Activated naive CD8-positive, alpha-beta T cell treated with anti-CD3 and anti-CD28 coated beads, Interleukin-2, amount 50 U/mL, for 16 hours (primary cell): Measurements from ENCODE around the gene GLT6D1.
"Not testable (repeated sequence)": the region's sequence is repeated elsewhere in the genome, so short reads cannot be mapped to it uniquely, and the experiment has no call there.

Source experiments
- DNase-seq: peaks from one replicate; pipeline ENCODE4 v3.0.0-alpha.2; 2020; ENCODE audit warnings: low read depth, low spot score

The GLT6D1 gene

GRCh38 chr9:135639196-135639595 is at the start of gene GLT6D1:
Gene GLT6D1, minus strand, starts transcription at chr9:135639540. Its CDS starts 353 bp downstream, at chr9:135639187.
- DNase-seq = no peak

- DNase-seq = no peak
Measured at GRCh38 chr9:135689011-135689410, 49.7 kb upstream of the GLT6D1 start.

GRCh38 chr9:135687216-135687615 is 47.9 kb upstream of the GLT6D1 start:
- DNase-seq = no peak

GRCh38 chr9:135684691-135685090 is 45.4 kb upstream of the GLT6D1 start:
- DNase-seq = no peak

- DNase-seq = no peak
Measured at GRCh38 chr9:135683401-135684034, 44.2 kb upstream of the GLT6D1 start.

GRCh38 chr9:135681161-135681560 is 41.8 kb upstream of the GLT6D1 start:
- no peak for DNase-seq

GRCh38 chr9:135680056-135680455 is 40.7 kb upstream of the GLT6D1 start:
- no peak for DNase-seq

GRCh38 chr9:135678236-135679017 is 39.1 kb upstream of the GLT6D1 start:
- no peak for DNase-seq

- DNase-seq = no peak
Measured at GRCh38 chr9:135677641-135678168, 38.4 kb upstream of the GLT6D1 start.

- DNase-seq = no peak
Measured at GRCh38 chr9:135676891-135677290, 37.6 kb upstream of the GLT6D1 start.

- no peak for DNase-seq
Measured at GRCh38 chr9:135674977-135675376, 35.6 kb upstream of the GLT6D1 start.

GRCh38 chr9:135673941-135674340 is 34.6 kb upstream of the GLT6D1 start:
- DNase-seq = no peak

- DNase-seq = not testable (repeated sequence)
Measured at GRCh38 chr9:135672786-135673185, 33.4 kb upstream of the GLT6D1 start.

GRCh38 chr9:135671591-135672041 is 32.3 kb upstream of the GLT6D1 start:
- DNase-seq = no peak

GRCh38 chr9:135670721-135671590 is 31.6 kb upstream of the GLT6D1 start:
- DNase-seq = no peak

GRCh38 chr9:135669616-135670285 is 30.4 kb upstream of the GLT6D1 start:
- DNase-seq = no peak

GRCh38 chr9:135669018-135669417 is 29.7 kb upstream of the GLT6D1 start:
- DNase-seq = not testable (repeated sequence)

GRCh38 chr9:135667463-135668001 is 28.2 kb upstream of the GLT6D1 start:
- DNase-seq = no peak

GRCh38 chr9:135666534-135667462 is 27.5 kb upstream of the GLT6D1 start:
- DNase-seq = no peak

- DNase-seq = no peak
Measured at GRCh38 chr9:135665795-135666189, 26.5 kb upstream of the GLT6D1 start.
